Activated CD8-positive, alpha-beta T cell treated with anti-CD3 and anti-CD28 coated beads for 36 hours (primary cell): ENCODE results near the gene COL8A2. TPM values are rescaled to one million over a fixed set of nuclear protein-coding genes. Genes with fewer than 3 reads are reported as not detected.

Experiments
- ATAC-seq: fragments of 200-7000 bp; cut with Tn5 transposase; one replicate; pipeline ENCODE4 v1.10.0; 2021; ENCODE audit warnings: mild to moderate bottlenecking, moderate library complexity
- CTCF ChIA-PET: fragments of 350-600 bp; sonication (Branson Sonifier 250); formaldehyde crosslinking; loops from one replicate; lab custom pipeline; 2021; ENCODE audit warnings: antibody characterized with exemption; lab: Charles Lee
- POLR2A ChIA-PET: fragments of 350-600 bp; sonication (Branson Sonifier 250); formaldehyde crosslinking; loops from one replicate; lab custom pipeline; 2021; ENCODE audit warnings: antibody characterized with exemption; lab: Charles Lee
- DNase-seq: peaks from one replicate; pipeline ENCODE4 v3.0.0-alpha.2; 2020
- H3K27ac Mint-ChIP-seq: one replicate; pipeline ENCODE4 v1.8.0; 2021; ENCODE audit warnings: mild to moderate bottlenecking, mixed read lengths
- H3K27me3 Mint-ChIP-seq: one replicate; pipeline ENCODE4 v1.8.0; 2021; ENCODE audit warnings: mixed read lengths
- H3K36me3 Mint-ChIP-seq: one replicate; pipeline ENCODE4 v1.8.0; 2021; ENCODE audit warnings: low read depth, mixed read lengths
- H3K4me1 Mint-ChIP-seq: one replicate; pipeline ENCODE4 v1.8.0; 2021; ENCODE audit warnings: low read depth, mixed read lengths
- H3K4me3 Mint-ChIP-seq: one replicate; pipeline ENCODE4 v1.8.0; 2021; ENCODE audit warnings: mild to moderate bottlenecking, moderate library complexity, mixed read lengths
- H3K9me3 Mint-ChIP-seq: one replicate; pipeline ENCODE4 v1.8.0; 2021; ENCODE audit warnings: mixed read lengths
- intact Hi-C: fragments of 100-400 bp; cut with micrococcal nuclease; formaldehyde crosslinking; loops from one replicate; pipeline ENCODE4 v1.10.0; 2022
- total RNA-seq, 2 experiments: library from RNA; stranded (reverse); gene quantifications; one replicate each; pipeline ENCODE4 v1.2.3, GENCODE V29; 2021
- TF ChIP-seq, protein P1 (sequence below): fragments of 200-600 bp; IDR thresholded peaks from one replicate; pipeline ENCODE4 v1.8.0; 2022; ENCODE audit warnings: antibody characterized with exemption, mild to moderate bottlenecking

The COL8A2 gene
- total RNA-seq, 2 experiments from 2014 or later = 0.83 to 0.85 TPM

- intact Hi-C loops = no loop called here
- ChIA-PET CTCF (interaction anchor here (3.6 to 7.5 kb wide), 2 partner anchors 15 to 23 kb away, joined by 22 to 95 read pairs; partner anchors contain the start of gene TRAPPC3), POLR2A (interaction anchor here (0.6 to 0.9 kb wide), 3 partner anchors 15 to 458 kb away, joined by 3 to 4 read pairs (median 3); no protein-coding TSS in a partner anchor)
- TF ChIP-seq, protein P1, sequence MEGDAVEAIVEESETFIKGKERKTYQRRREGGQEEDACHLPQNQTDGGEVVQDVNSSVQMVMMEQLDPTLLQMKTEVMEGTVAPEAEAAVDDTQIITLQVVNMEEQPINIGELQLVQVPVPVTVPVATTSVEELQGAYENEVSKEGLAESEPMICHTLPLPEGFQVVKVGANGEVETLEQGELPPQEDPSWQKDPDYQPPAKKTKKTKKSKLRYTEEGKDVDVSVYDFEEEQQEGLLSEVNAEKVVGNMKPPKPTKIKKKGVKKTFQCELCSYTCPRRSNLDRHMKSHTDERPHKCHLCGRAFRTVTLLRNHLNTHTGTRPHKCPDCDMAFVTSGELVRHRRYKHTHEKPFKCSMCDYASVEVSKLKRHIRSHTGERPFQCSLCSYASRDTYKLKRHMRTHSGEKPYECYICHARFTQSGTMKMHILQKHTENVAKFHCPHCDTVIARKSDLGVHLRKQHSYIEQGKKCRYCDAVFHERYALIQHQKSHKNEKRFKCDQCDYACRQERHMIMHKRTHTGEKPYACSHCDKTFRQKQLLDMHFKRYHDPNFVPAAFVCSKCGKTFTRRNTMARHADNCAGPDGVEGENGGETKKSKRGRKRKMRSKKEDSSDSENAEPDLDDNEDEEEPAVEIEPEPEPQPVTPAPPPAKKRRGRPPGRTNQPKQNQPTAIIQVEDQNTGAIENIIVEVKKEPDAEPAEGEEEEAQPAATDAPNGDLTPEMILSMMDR = no peak
- Mint-ChIP-seq H3K4me3 (no peak overlapping the region), H3K27me3 (no peaks in the 10 kb centered on the region), H3K4me1 (peaks cover 54% of the 10 kb centered on the region), H3K36me3 (peaks cover 33% of the 10 kb centered on the region), H3K9me3 (no peaks in the 10 kb centered on the region), H3K27ac (no peak overlapping the region)
- no peak for ATAC-seq
- no peak for DNase-seq
These were observed 40.1 kb upstream of the COL8A2 start for GRCh38 chr1:36165145-36165544.

DNA sequence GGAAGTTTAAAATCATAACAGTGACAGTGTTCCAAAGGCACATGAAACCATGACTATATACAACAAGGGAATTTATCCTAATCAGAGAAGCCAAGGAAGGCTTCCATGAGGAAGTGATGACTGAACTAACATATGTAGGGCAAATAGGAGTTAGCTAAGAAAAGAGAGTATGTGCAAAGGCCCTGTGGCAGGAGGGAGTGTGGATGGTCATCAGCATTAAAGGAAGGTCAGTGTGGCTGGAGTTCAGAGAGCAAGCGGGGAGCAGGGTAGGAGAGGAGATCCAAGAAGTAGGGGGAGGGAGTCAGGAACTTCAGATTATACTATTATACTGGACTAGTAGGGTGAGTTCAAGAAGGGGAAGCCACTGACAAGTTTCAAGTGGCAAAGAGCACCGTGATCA, 39.3 kb upstream of the COL8A2 start:
- Mint-ChIP-seq H3K9me3 (no peaks in the 10 kb centered on the region), H3K27ac (peak overlapping the region; percentile 77), H3K27me3 (no peaks in the 10 kb centered on the region), H3K4me1 (peaks cover 62% of the 10 kb centered on the region), H3K4me3 (no peak overlapping the region), H3K36me3 (peaks cover 36% of the 10 kb centered on the region)
- ChIA-PET POLR2A (interaction anchor here (0.9 to 4.2 kb wide), 2 partner anchors 14 to 23 kb away, joined by 3 to 22 read pairs; no protein-coding TSS in a partner anchor), CTCF (interaction anchor here (1.0 to 7.5 kb wide), 4 partner anchors 14 to 121 kb away, joined by 3 to 95 read pairs (median 13); partner anchors contain the start of gene TRAPPC3)
- TF ChIP-seq, protein P1 = no peak
- no peak for DNase-seq
- intact Hi-C loops = no loop called here
- no peak for ATAC-seq

DNA sequence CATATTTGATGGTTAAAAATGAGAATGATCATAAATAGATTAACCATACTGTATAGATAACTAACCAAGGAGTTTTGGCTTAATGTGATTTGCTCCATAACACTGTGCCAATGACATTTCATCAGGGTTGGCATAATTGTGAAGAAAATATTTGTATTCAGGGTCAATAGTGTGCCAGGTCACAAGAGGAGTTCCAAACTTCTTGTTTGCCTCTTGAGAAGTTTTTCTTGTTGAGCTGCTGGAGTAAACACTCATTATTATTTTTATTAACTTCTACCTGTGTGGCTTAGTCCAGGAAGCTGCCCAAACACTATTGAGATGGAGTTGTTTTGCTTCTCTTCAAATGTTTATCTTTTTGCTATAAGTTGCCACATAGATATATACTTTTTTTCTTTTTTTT, 38.4 kb upstream of the COL8A2 start:
- H3K9me3 Mint-ChIP-seq = no peaks in the 10 kb centered on the region
- TF ChIP-seq, protein P1 = no peak
- H3K4me3 Mint-ChIP-seq = no peak overlapping the region
- CTCF ChIA-PET = interaction anchor here (1.0 to 7.5 kb wide), 6 partner anchors 13 to 122 kb away, joined by 3 to 95 read pairs (median 6); partner anchors contain the start of gene TRAPPC3
- no peaks in the 10 kb centered on the region for H3K27me3 Mint-ChIP-seq
- H3K4me1 Mint-ChIP-seq = peaks cover 65% of the 10 kb centered on the region
- POLR2A ChIA-PET = interaction anchor here (0.6 to 4.8 kb wide), 6 partner anchors 13 to 297 kb away, joined by 3 to 72 read pairs (median 12); partner anchors contain the start of genes THRAP3 and TRAPPC3
- peaks cover 41% of the 10 kb centered on the region for H3K36me3 Mint-ChIP-seq
- ATAC-seq (no peak), DNase-seq (no peak)
- intact Hi-C loops = no loop called here
- peak overlapping the region; percentile 94 for H3K27ac Mint-ChIP-seq

GRCh38 chr1:36162680-36163239, 37.7 kb upstream of the COL8A2 start:
- intact Hi-C loops = no loop called here
- DNase-seq (no peak), ATAC-seq (no peak)
- H3K4me1 Mint-ChIP-seq = peaks cover 69% of the 10 kb centered on the region
- H3K27me3 Mint-ChIP-seq = no peaks in the 10 kb centered on the region
- no peaks in the 10 kb centered on the region for H3K9me3 Mint-ChIP-seq
- CTCF ChIA-PET = interaction anchor here (1.3 to 7.5 kb wide), 8 partner anchors 12 to 123 kb away, joined by 4 to 95 read pairs (median 14); partner anchors contain the start of genes THRAP3 and TRAPPC3
- peak overlapping the region; percentile 94 for H3K27ac Mint-ChIP-seq
- peak overlapping the region; percentile 80 for H3K4me3 Mint-ChIP-seq
- TF ChIP-seq, protein P1 = no peak
- H3K36me3 Mint-ChIP-seq = peaks cover 44% of the 10 kb centered on the region
- POLR2A ChIA-PET = interaction anchor here (0.5 to 4.8 kb wide), 11 partner anchors 8 to 297 kb away, joined by 3 to 72 read pairs (median 4); partner anchors contain the start of genes THRAP3 and TRAPPC3
